Measurements from ENCODE around the gene TEK. TPM values are rescaled to one million over a fixed set of nuclear protein-coding genes. Genes with fewer than 3 reads are reported as not detected.

TEK gene
- total RNA-seq, 2 donors from 2014 or later: 4.6 to 4.9 TPM

GRCh38 chr9:27179245-27179865, 70.3 kb downstream of the TEK start:
- Histone ChIP-seq H3K36me3 (replicated peaks in 1 of 2; ENCODE audit: insufficient read depth in 1 of 2, low read depth in 2 of 2) (no peaks in the 10 kb centered on the region), H3K27me3 (no peaks in the 10 kb centered on the region), H3K4me3 (no peak overlapping the region), H3K4me1 (peaks cover 11% of the 10 kb centered on the region), H3K27ac (no peak overlapping the region), H3K9me3 (peaks cover 0 to 6% (median 0%) of the 10 kb centered on the region in 3 donors)
- TF ChIP-seq CTCF (IDR thresholded peaks at IDR 0.05) (no peak), POLR2A (IDR thresholded peaks at IDR 0.05) (no peak)
- intact Hi-C loops (cut with DNase I): no loop called here
- no peak for DNase-seq
- no peak for ATAC-seq
- WGBS, 2 donors: 65% methylated on average over 2 of the region's 2 CpGs

- intact Hi-C loops (cut with DNase I): no loop called here
- 66 to 72% methylated on average over 4 of the region's 4 CpGs for WGBS, 2 donors
- Histone ChIP-seq H3K27me3 (no peaks in the 10 kb centered on the region), H3K9me3 (peaks cover 0 to 6% (median 0%) of the 10 kb centered on the region in 3 donors), H3K36me3 (replicated peaks in 1 of 2; ENCODE audit: insufficient read depth in 1 of 2, low read depth in 2 of 2) (no peaks in the 10 kb centered on the region), H3K4me1 (peaks cover 11% of the 10 kb centered on the region), H3K4me3 (no peak overlapping the region), H3K27ac (no peak overlapping the region)
- ATAC-seq: no peak
- no peak for DNase-seq
- TF ChIP-seq CTCF (IDR thresholded peaks at IDR 0.05): no peak
- TF ChIP-seq POLR2A (IDR thresholded peaks at IDR 0.05): no peak
These were observed 72.4 kb downstream of the TEK start for GRCh38 chr9:27181381-27181780.

GRCh38 chr9:27182421-27182820, 73.4 kb downstream of the TEK start:
- ATAC-seq (no peak), DNase-seq (no peak)
- Histone ChIP-seq H3K36me3 (replicated peaks in 1 of 2; ENCODE audit: insufficient read depth in 1 of 2, low read depth in 2 of 2) (no peaks in the 10 kb centered on the region), H3K4me3 (no peak overlapping the region), H3K27me3 (no peaks in the 10 kb centered on the region), H3K4me1 (peaks cover 11% of the 10 kb centered on the region), H3K9me3 (peaks cover 0 to 6% (median 0%) of the 10 kb centered on the region in 3 donors), H3K27ac (no peak overlapping the region)
- intact Hi-C loops (cut with DNase I): no loop called here
- WGBS, 2 donors: 11% methylated on average over 3 of the region's 3 CpGs
- TF ChIP-seq CTCF (IDR thresholded peaks at IDR 0.05): no peak
- TF ChIP-seq POLR2A (IDR thresholded peaks at IDR 0.05): no peak

GRCh38 chr9:27183131-27183530, 74.1 kb downstream of the TEK start:
- intact Hi-C loops (cut with DNase I): no loop called here
- peaks cover 0 to 1% (median 0%) of the 10 kb centered on the region in 3 donors for H3K9me3 ChIP-seq
- no peak for ATAC-seq
- TF ChIP-seq POLR2A (IDR thresholded peaks at IDR 0.05): no peak
- TF ChIP-seq CTCF (IDR thresholded peaks at IDR 0.05): no peak
- 92 to 97% methylated on average over 2 of the region's 2 CpGs for WGBS, 2 donors
- H3K4me3 ChIP-seq: no peak overlapping the region
- peaks cover 11% of the 10 kb centered on the region for H3K4me1 ChIP-seq
- no peaks in the 10 kb centered on the region for H3K27me3 ChIP-seq
- no peak for DNase-seq
- no peak overlapping the region for H3K27ac ChIP-seq
- H3K36me3 ChIP-seq (replicated peaks in 1 of 2; ENCODE audit: insufficient read depth in 1 of 2, low read depth in 2 of 2): no peaks in the 10 kb centered on the region

GRCh38 chr9:27183701-27184100, 74.7 kb downstream of the TEK start:
- Histone ChIP-seq H3K9me3 (no peaks in the 10 kb centered on the region), H3K36me3 (replicated peaks in 1 of 2; ENCODE audit: insufficient read depth in 1 of 2, low read depth in 2 of 2) (no peaks in the 10 kb centered on the region), H3K27me3 (no peaks in the 10 kb centered on the region), H3K4me1 (peaks cover 11% of the 10 kb centered on the region), H3K27ac (no peak overlapping the region), H3K4me3 (no peak overlapping the region)
- no peak for TF ChIP-seq POLR2A (IDR thresholded peaks at IDR 0.05)
- no peak for TF ChIP-seq CTCF (IDR thresholded peaks at IDR 0.05)
- peak in 1 of 4 donors; percentile 12 for DNase-seq
- no peak for ATAC-seq
- intact Hi-C loops (cut with DNase I): no loop called here
- 61 to 63% methylated on average over 5 of the region's 5 CpGs for WGBS, 2 donors
